Measurements from ENCODE around the gene CASZ1.

CASZ1 gene

GRCh38 chr1:10671090-10671489, 125.4 kb downstream of the CASZ1 start:
- Histone ChIP-seq H3K4me2 (ENCODE audit: insufficient read depth, low read length) (no peak overlapping the region), H4K20me1 (ENCODE audit: insufficient read depth, low read length) (peaks cover 54% of the 10 kb centered on the region), H3K27ac (ENCODE audit: low read length) (no peak overlapping the region), H3K79me2 (ENCODE audit: insufficient read depth, low read length) (0 out of 2 replicates have a peak, but pooled peaks cover 1% of the 10 kb centered on the region), H3K27me3 (ENCODE audit: insufficient read depth, low read length, poor library complexity) (no peaks in the 10 kb centered on the region), H3K4me1 (ENCODE audit: insufficient read depth, low read length) (no peaks in the 10 kb centered on the region), H3K9ac (ENCODE audit: low read depth, low read length) (no peak overlapping the region), H2AFZ (ENCODE audit: low read depth, low read length) (no peak overlapping the region), H3K36me3 (ENCODE audit: insufficient read depth, low read length) (no peaks in the 10 kb centered on the region), H3K9me3 (ENCODE audit: insufficient read depth, low read length, severe bottlenecking) (no peaks in the 10 kb centered on the region), H3K4me3 (ENCODE audit: low read depth in 1 of 2, low read length in 2 of 2) (no peak overlapping the region)
- TF ChIP-seq CTCF (IDR thresholded peaks at IDR 0.05; ENCODE audit: borderline replicate concordance, extremely low read depth, low read length, poor library complexity, severe bottlenecking) (no peak), EZH2 (IDR thresholded peaks at IDR 0.05; ENCODE audit: borderline replicate concordance, low read depth, low read length, severe bottlenecking) (no peak)
- no peak for DNase-seq
- no peak for ATAC-seq (ENCODE audit: insufficient read depth, low read depth)

GRCh38 chr1:10670190-10670589, 126.3 kb downstream of the CASZ1 start:
- Histone ChIP-seq H3K4me1 (ENCODE audit: insufficient read depth, low read length) (no peaks in the 10 kb centered on the region), H3K36me3 (ENCODE audit: insufficient read depth, low read length) (no peaks in the 10 kb centered on the region; the same call in 1 of the 2 replicates), H3K4me3 (ENCODE audit: low read depth in 1 of 2, low read length in 2 of 2) (no peak overlapping the region), H4K20me1 (ENCODE audit: insufficient read depth, low read length) (peaks cover 48% of the 10 kb centered on the region), H3K9ac (ENCODE audit: low read depth, low read length) (no peak overlapping the region), H3K79me2 (ENCODE audit: insufficient read depth, low read length) (no peaks in the 10 kb centered on the region), H3K9me3 (ENCODE audit: insufficient read depth, low read length, severe bottlenecking) (no peaks in the 10 kb centered on the region), H2AFZ (ENCODE audit: low read depth, low read length) (no peak overlapping the region), H3K4me2 (ENCODE audit: insufficient read depth, low read length) (no peak overlapping the region), H3K27me3 (ENCODE audit: insufficient read depth, low read length, poor library complexity) (no peaks in the 10 kb centered on the region), H3K27ac (ENCODE audit: low read length) (no peak overlapping the region)
- ATAC-seq (ENCODE audit: insufficient read depth, low read depth) (no peak), DNase-seq (no peak)
- TF ChIP-seq CTCF (IDR thresholded peaks at IDR 0.05; ENCODE audit: borderline replicate concordance, extremely low read depth, low read length, poor library complexity, severe bottlenecking) (no peak), EZH2 (IDR thresholded peaks at IDR 0.05; ENCODE audit: borderline replicate concordance, low read depth, low read length, severe bottlenecking) (no peak)

GRCh38 chr1:10669570-10669969, 126.9 kb downstream of the CASZ1 start:
- Histone ChIP-seq H3K4me3 (ENCODE audit: low read depth in 1 of 2, low read length in 2 of 2) (no peak overlapping the region), H3K36me3 (ENCODE audit: insufficient read depth, low read length) (no peaks in the 10 kb centered on the region; the same call in 1 of the 2 replicates), H3K79me2 (ENCODE audit: insufficient read depth, low read length) (no peaks in the 10 kb centered on the region), H3K4me2 (ENCODE audit: insufficient read depth, low read length) (no peak overlapping the region), H3K4me1 (ENCODE audit: insufficient read depth, low read length) (no peaks in the 10 kb centered on the region), H4K20me1 (ENCODE audit: insufficient read depth, low read length) (peaks cover 45% of the 10 kb centered on the region), H3K27me3 (ENCODE audit: insufficient read depth, low read length, poor library complexity) (no peaks in the 10 kb centered on the region), H3K9me3 (ENCODE audit: insufficient read depth, low read length, severe bottlenecking) (no peaks in the 10 kb centered on the region), H2AFZ (ENCODE audit: low read depth, low read length) (no peak overlapping the region), H3K9ac (ENCODE audit: low read depth, low read length) (no peak overlapping the region), H3K27ac (ENCODE audit: low read length) (no peak overlapping the region)
- no peak for TF ChIP-seq CTCF (IDR thresholded peaks at IDR 0.05; ENCODE audit: borderline replicate concordance, extremely low read depth, low read length, poor library complexity, severe bottlenecking)
- TF ChIP-seq EZH2 (IDR thresholded peaks at IDR 0.05; ENCODE audit: borderline replicate concordance, low read depth, low read length, severe bottlenecking), result no peak
- no peak for ATAC-seq (ENCODE audit: insufficient read depth, low read depth)
- no peak for DNase-seq

Data from DND-41 (cell line).